ENCODE data around the gene TOX2.
A peak's percentile ranks its signal among the peaks of the same experiment; 100 is the strongest.

TOX2 gene

DNA sequence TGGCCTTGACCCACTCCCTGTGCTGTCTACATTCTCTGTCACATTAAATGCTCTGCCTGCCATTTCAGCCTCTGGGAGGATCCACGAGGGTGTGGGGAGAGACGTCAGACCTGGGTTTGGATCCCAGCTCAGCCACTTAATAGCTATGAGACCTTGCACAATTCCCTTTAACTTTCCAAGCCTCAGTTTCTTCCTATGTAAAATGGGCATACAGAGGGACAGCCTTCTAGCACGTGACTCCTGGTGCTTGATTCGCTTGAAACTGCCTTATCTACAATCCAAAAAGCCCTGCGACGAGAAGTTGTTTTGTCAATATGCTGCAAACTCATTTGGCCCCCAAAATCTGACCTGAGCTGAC is 40.0 kb downstream of the TOX2 start:
- no peak overlapping the region for H3K4me3 ChIP-seq (ENCODE audit: low read depth, low read length)

DNA sequence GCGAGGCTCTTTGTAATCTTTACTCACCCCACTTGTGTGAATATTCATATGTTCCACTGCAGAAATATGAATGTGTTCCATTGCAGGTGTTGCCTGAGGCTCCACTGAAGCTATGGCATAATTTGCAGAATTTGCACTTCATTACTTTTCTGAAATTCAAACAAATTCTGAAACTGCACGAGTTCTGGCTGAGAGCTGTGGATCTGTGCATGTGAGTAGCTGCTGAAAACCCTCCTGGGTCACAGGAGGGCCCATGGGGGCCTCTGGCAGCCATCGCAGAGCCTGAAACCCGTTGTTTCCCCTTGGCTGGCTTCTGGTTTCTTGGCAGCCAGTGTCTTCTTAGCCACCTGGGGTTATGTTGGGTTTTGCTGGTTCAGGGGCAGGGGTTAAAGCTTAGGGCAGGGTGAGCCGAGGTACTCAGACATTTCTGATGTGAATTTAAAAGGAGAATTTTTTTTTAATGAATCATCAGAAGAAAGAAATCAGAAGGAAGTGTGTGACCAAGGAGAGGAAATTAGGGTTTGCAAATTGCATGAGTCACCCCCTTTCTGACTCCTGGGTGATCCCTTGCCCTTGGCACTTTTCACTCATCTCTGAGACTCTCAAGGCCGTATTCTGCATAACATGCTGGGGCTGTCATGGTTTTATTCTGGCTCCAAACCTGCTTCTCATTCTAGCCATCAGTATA is 40.6 kb downstream of the TOX2 start:
- DNase-seq (ENCODE audit: low read depth) = peak; percentile 88
- no peak overlapping the region for H3K4me3 ChIP-seq (ENCODE audit: low read depth, low read length)

More for the DNA sequence above, 40.0 kb downstream of the TOX2 start:
- DNase-seq (ENCODE audit: low read depth) = no peak

DNA sequence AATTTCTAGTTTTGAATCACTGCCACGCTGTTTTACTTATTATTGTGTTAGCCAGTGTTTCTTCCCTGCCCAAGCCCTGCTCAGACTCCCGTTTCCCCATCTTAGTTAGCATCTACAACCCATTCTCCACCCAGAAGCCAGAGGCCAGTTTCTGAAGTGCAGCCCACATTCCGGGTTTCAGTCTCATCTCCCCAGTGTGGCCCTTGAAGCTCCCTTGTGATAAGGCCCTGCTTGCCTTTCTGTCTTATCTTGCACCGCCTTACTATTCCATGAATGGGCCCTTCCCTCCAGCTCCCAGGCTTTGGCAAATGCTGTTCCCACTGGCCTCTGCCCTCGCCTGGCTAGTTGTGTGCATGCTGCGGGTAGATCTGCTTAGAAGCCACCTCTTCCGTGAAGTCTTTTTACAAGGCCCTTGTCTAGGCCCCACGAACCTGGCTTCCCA is 41.1 kb downstream of the TOX2 start:
- no peak for DNase-seq (ENCODE audit: low read depth)
- no peak overlapping the region for H3K4me3 ChIP-seq (ENCODE audit: low read depth, low read length)

DNA sequence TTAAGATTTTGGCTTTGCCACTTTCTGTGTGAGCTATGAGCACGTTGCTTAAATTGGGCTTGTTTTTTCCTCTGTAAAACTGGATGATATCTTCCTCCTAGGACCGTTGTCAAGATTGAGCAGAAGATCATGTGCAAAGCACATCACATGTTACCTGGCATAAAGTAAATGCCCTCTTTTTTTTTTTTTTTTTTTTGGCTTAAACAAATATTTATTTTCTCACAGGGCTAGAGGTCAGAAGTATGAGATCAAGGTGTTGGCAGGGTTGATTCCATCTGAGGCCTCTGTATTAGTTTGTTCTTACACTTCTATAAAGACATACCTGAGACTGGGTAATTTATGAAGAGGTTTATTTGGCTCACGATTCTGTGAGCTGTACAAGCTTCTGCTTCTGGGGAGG is 42.7 kb downstream of the TOX2 start:
- no peak for DNase-seq (ENCODE audit: low read depth)
- H3K4me3 ChIP-seq (ENCODE audit: low read depth, low read length) = no peak overlapping the region

DNA sequence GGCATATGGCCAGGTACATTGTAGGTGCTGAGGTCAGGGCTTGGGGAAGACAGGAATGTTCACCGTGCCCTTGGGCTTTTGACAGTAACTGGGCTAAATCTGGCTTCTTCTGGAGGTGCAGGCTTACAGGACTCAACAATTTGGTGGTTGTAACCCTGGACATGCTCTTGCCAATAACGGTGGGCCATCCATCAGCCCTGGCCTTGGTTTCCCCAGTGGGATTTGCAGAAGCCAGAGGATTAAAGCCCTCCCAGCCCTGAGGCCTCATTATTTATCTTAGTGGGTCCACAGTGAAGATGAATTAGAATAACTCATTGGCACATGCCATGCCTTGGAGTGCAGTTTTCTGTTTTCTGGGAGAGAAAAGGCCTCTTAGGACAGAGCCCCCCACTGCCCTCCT is 44.0 kb downstream of the TOX2 start:
- no peak overlapping the region for H3K4me3 ChIP-seq (ENCODE audit: low read depth, low read length)
- no peak for DNase-seq (ENCODE audit: low read depth)

DNA sequence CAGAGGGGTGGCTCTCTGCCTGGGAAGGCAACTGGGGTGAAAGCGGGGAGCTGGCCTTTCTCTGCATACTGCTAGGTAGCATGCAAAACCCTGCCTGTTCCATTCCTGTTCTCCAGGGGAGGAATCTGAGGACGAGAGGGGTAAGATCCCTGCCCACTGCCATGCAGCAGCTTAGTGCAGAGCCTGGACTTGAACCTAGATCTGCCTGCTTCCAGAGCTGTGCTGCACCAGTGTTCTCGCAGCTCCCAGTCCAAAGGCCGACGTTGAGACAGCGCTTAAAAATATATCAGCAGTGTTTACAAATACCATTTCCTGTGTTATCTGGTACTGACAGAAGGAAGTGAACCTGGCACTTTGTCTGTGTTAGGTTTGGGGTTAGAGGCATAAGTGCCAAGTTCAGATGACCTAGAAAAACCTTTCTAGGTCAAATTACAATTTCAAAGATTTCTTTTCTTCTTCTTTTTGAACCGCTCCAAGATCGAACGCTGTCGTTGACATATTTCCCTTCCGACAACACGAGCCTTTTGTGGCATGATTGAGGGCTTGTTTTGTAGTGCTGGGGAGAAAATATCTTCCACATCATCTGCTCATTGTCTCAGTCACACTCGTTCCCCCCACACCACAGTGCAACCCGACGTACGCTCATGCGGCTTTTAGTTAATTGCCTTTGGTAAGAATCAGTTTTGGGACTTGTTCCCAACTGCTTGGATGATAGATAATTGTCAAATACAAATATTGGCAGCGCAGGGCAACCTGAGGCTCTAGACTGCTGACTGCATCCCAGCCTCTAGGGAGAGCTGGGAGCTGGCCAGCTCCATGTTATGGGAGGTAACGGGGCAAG is 44.6 kb downstream of the TOX2 start:
- no peak overlapping the region for H3K4me3 ChIP-seq (ENCODE audit: low read depth, low read length)
- DNase-seq (ENCODE audit: low read depth) = no peak

DNA sequence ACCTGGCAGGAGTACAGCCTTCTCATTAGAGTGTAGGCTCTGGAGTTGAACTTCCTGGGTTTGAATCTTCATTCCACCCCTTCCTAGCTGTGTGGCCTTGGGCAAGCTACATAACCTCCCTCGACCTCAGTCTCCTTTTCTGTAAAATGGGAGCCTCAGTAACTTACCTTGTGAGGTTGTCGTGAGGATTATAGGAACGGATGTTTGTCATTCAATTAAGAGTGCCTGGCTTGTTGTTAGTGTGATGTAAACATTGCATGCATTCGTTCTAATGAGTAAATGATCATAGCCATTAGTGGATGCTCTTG is 45.2 kb downstream of the TOX2 start:
- H3K4me3 ChIP-seq (ENCODE audit: low read depth, low read length) = no peak overlapping the region
- DNase-seq (ENCODE audit: low read depth) = no peak

DNA sequence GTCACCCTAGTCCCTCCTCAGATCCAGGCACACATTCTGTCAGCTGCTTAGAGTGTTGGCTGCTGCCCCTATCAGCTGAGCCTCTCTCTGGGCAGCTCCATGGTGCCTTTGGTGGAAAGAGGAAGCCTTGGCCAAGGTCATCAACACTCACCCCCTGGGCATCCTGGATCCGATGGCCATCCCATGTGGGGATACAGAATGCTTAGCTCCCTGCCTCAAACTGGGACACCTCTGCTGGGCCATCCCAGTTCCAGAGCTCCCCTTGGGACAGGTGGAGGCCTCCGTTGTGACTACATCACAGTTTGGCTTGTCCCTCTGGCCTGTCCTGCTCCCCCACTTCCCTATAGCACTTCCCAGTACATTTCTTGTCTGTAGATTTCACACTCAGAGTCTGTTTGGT is 45.6 kb downstream of the TOX2 start:
- no peak for DNase-seq (ENCODE audit: low read depth)
- H3K4me3 ChIP-seq (ENCODE audit: low read depth, low read length) = no peak overlapping the region

DNA sequence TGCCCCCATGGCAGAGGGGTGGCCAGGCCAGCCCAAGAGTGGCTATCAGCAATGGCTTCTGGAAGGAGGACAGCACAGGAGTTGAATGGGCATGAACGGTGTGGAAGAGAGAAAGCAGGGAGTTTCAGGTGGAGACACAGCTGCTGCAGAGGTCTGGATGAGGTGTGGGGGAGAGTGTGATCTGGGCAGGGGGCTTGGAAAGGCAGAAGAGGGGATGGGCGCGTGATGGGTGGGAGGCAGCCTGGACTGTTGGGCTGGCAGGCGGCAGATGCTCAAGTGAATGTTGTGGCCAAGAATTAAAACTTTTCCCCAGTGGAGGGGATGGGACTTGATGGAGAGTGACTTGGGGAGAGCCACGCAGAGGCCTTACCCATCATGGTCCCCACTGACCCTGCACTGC is 46.5 kb downstream of the TOX2 start:
- no peak for DNase-seq (ENCODE audit: low read depth)
- no peak overlapping the region for H3K4me3 ChIP-seq (ENCODE audit: low read depth, low read length)

DNA sequence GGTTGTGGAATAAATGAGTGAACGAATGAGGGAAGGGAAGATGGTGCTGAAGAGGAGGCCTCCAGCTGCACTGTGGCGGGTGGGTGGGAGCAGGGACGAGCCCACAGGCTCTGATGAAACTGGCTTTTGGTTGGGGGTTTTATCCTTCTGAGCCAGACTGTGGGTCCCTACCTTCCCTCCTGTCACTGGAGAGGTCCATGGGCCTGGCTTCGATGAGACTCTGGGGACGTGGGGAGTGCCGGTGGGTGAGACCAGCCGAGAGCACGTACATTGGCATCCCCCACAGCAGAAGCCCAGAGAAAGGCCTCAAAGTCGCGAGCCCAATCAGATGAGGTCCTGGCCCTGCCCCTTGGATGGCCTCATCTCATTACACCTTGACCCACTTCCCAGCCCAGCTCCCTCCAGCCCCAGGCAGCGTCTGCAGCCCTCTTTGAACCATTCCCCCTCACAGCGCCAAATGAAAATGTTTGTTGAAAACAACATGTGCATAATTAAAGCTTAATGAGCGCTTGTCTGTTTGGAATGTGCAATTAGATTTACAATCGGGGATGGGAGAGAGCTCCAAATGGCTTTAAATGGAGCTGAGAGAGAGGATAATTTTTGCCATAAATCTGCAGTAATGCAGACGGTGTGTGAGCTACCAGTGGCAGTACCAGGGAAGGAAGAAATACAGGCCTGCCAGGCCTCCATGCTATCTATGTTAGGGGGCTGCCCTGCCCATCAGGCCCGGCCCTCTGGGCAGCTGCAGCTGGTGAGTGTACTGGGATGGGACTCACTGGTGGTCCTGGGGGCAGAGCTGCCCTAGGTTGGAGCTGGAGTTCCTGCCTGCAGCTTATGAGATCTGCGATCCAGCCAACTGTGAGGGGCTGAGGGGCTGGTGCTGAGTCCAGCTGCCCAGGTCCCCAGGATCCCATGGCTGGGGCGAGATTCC is 47.2 kb downstream of the TOX2 start:
- DNase-seq (ENCODE audit: low read depth) = no peak
- H3K4me3 ChIP-seq (ENCODE audit: low read depth, low read length) = no peak overlapping the region

DNA sequence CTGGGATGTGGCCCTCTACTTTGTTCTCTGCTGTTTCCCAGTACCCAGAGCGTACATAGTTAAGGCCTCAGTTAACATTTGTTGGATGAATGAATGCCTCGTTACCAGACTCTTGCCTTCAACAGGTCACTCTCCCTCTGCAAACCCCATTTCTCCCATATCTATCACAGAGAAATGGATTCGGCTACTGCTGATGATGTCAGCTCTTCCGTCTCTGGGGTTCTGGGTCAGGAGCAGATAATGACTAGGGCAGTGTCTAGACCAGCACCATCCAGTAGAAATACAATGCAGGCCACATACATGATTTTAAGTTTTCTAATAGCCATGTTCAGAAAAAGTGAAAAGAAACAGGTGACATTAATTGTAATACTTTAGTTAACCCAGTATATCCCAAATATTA is 47.9 kb downstream of the TOX2 start:
- DNase-seq (ENCODE audit: low read depth) = no peak
- no peak overlapping the region for H3K4me3 ChIP-seq (ENCODE audit: low read depth, low read length)

DNA sequence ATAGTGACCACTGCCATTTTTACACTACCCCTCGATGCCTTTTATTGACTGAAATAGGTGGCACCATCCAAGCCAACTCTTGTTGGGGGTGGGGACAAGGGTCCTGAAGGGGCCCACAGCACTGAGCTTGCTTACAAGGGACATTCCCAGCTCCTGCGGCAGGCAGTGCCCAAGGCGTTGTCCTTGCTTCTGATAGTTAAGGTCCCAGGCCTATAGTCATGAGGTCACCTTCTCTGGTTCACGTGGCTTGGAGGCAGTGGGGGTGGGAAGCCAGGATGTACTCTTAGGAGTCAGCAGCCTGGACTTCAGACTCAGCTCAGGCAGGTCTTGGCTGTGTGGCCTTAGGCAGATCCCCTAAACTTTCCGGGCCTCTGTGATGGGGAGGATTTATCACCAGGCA is 48.6 kb downstream of the TOX2 start:
- no peak overlapping the region for H3K4me3 ChIP-seq (ENCODE audit: low read depth, low read length)
- no peak for DNase-seq (ENCODE audit: low read depth)

DNA sequence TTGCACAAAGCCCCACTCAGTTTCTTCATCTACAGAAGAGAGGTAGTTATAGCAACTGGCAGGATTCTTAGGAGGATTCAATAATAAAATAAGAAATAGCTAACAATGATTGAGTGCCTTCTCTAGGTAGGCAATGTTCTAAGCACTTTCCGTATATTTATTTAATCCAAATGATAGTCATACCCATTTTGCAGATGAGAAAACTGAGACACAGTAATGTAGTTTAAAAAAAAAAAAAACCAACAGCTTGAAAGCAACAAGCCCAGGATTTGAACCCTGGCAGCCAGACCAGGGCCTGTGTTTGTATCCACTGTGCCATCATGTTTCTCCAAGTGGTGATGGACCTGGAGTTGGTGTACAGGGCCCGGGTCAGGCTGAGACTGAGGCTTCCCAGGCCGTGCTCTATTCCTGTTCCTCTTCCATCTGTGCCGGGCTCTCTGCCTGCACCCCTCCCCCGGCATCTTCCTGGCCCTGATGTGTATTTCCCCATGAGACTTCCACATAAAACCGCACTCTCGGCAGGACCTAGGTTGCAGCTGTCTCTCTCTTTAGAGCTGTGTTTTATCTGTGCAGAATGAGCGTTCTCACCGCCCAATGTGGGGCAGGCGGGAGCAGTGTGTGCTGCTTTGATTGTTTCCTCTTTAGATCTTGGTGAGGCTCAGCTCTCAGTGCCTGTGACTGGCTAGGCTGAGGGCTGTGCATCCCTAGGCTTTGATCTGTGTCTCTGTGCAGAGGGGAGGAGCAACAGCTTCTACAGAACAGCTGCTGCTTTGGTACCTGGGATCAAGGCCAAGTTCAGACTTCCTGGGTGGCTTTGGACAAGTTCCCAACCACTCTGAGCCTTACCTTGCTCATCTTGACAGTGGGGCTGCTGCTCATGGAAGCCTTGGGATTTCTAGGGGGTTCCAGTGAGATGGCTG is 49.5 kb downstream of the TOX2 start:
- DNase-seq (ENCODE audit: low read depth) = peak; percentile 87
- H3K4me3 ChIP-seq (ENCODE audit: low read depth, low read length) = no peak overlapping the region

DNA sequence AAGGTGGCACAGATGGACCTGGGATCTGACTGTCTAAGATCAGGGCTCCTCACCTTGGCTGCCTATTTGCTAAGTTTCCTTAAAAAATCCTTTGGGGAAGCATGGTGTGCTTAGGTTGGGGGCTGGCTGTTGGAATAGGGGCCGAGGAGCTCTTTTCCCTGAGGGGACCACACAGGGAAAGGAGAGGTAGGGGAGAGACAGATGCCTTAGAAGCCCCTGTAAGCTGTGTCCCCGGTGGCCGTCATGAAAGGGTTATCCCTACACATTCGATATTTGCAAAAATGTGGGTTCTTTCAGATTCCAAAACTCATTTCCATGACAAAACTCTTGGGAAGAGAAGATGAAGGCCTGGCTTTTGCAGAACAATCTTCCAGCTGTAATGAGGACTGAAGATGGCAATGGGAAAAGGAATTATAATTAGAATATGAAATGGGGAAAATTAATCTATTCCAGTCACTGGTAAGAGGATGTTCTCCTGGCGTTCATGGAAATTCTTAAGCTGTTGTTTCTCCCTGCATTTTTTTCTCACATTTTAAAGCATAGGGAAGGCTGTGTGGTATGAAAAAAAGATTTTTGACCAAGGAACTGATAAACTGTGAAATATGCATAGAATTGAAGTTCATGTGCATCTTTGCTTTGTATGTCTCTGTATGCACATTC is 53.8 kb downstream of the TOX2 start:
- no peak for DNase-seq (ENCODE audit: low read depth)

DNA sequence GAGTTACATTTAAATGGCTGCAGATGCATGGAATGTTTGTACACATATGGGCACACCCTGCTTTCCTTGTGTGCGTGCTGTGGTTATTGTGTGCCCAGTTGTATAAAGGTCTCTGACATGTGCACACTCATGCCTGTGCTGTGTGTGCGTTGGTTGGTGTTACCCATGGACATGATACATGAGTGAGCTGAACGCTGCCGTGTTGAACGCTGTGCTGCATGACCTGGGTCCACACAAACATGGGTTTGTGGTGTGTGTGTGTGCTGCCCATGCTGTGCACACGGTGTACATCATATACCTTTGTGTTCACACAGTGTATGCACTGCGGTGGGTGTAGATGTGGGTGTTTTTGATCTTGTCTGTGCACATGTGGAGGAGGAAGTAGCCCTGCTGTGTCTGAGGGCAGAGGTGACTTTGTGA is 54.4 kb downstream of the TOX2 start:
- H3K4me3 ChIP-seq (ENCODE audit: low read depth, low read length) = no peak overlapping the region
- DNase-seq (ENCODE audit: low read depth) = no peak

More for the DNA sequence above, 53.8 kb downstream of the TOX2 start:
- no peak overlapping the region for H3K4me3 ChIP-seq (ENCODE audit: low read depth, low read length)

DNA sequence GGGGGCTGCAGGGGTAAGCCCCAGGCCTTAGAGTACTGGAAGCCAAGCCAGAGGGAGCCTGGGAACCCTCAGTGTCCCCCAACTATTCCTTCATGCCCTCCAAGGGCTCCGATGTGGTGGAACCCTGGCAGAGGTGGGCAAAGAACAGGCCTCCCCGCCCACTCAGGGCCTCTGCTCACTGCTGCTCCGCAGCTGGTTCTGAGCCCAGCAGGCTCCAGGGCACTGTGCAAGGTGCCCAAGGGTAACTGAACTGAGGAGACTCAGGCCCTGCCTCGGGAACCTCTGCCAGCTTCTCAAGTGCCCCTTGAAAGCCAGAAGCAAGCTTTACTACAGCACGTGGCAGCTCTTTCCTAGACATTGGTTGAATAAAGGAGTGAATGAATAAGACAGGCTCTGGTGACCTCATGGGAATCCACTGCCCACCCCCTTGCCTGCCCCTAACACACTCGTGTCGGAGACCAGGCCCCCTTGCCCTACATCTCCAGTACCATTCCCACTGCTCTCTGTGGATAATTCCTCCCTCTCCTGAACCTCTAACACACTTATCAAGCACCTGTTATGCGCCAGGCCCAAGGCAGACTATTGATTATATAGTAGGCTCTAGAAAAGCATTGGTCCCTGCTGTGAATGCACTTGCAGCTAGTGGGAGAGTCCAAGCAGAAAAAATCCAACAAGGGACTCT is 55.0 kb downstream of the TOX2 start:
- DNase-seq (ENCODE audit: low read depth) = no peak
- H3K4me3 ChIP-seq (ENCODE audit: low read depth, low read length) = no peak overlapping the region

DNA sequence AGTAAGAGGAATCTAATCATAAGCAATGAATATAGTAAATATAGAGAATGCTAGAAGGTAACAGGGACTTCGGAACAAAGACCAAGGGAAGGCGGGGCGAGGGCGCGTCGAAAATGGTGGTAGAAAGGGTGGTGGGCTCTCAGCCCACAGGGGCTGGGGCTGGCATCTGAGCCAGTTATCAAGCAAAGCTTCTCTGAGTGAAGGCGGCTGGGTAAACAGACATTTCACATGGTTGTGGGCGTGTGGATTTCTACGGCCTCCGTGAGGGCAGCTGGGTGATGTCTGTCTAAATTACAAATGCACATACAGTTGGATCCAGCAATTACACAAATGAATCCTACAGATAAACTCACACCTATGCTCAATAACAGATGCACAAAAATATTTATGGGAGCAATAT is 56.6 kb downstream of the TOX2 start:
- no peak for DNase-seq (ENCODE audit: low read depth)
- no peak overlapping the region for H3K4me3 ChIP-seq (ENCODE audit: low read depth, low read length)

DNA sequence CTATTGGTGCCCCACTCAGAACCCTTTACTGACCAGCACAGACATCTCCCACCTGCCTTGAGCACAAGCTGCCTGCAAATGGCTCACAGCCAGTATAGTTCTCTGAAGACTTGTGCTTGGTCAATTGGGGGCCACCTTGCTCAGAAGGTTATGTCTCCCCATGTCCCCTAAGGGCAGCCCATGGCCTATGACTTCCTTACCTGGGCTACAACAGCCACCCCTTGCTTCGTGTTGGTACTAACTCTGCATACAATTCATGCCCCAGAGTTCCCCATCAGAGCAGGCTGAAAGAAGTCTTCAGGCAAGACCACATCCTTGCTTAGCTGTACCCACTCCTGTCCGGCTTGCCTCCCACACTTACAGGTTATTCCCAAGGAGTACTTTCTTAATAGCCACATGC is 57.4 kb downstream of the TOX2 start:
- no peak for DNase-seq (ENCODE audit: low read depth)

More for the DNA sequence above, 57.4 kb downstream of the TOX2 start:
- no peak overlapping the region for H3K4me3 ChIP-seq (ENCODE audit: low read depth, low read length)
